Suppressor macrophage treated with lipopolysaccharide for 4 hours (primary cell): ENCODE data around the gene ZNF692.
A peak's percentile ranks its signal among the peaks of the same experiment; 100 is the strongest.
"Not testable (repeated sequence)": the region's sequence is repeated elsewhere in the genome, so short reads cannot be mapped to it uniquely, and the experiment has no call there.

ENCODE experiments used
- DNase-seq: peaks from one replicate; pipeline ENCODE4 v3.0.0-alpha.2; 2020

ZNF692 gene

DNA sequence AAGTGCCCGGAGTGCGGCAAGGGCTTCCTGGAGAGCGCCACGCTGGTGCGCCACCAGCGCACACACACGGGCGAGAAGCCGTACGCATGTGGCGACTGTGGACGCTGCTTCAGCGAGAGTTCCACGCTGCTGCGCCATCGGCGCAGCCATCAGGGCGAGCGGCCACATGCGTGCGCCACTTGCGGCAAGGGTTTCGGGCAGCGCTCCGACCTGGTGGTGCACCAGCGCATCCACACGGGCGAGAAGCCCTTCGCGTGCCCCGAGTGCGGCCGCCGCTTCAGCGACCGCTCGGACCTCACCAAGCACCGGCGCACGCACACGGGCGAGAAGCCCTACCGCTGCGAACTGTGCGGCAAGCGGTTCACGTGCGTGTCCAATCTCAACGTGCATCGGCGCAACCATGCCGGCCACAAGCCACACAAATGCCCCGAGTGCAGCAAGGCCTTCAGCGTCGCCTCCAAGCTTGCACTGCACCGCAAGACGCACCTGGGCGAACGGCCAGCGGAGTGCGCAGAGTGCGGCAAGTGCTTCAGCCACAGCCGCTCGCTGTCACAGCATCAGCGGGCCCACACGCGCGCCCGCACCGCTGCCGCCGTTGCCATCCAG lies 10.8 kb downstream of the ZNF692 start:
- no peak for DNase-seq

- no peak for DNase-seq
Measured at GRCh38 chr1:248847181-248847955, 11.5 kb downstream of the ZNF692 start.

DNA sequence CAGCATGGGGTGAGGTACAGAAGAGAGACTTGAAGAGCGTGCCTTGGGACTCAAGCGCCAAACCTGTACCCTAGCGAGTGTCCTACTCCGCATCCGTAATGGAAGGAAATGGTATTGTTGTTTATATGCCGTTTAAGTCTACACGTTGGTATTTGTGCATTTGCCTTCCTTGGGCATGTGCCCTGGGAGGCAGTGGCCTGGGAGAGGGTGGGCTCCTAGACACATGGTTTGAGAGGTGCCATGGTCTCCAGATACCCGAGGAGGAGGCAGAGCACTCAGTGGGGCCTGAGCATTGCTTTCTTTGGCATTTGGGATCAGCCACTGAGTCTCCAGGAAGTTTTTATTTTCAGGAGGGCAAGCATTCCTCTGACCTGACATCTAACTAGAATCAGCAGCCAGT lies 14.4 kb downstream of the ZNF692 start:
- DNase-seq: no peak

DNA sequence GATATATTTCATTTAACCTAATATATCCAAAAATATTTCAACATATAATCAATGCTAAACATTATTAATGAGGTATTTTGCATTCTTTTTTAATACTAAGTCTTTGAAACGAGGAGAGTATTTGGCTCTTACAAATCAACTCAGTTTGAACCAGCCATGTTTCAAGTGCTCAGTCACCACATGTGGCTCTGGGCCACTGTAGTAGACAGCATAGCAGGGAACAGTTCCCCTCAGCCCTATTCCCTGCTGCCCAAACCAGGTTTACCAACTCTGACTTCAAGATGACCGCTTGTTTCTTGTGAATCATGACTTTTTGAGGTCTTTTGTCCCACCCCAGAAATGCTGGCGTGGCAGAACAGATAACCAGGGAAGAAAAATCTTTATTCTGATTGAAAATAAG lies 15.2 kb downstream of the ZNF692 start:
- no peak for DNase-seq

GRCh38 chr1:248842781-248843331 lies 16.0 kb downstream of the ZNF692 start:
- DNase-seq: no peak

- peak; percentile 33 for DNase-seq
Measured at GRCh38 chr1:248841702-248842395, 17.0 kb downstream of the ZNF692 start.

DNA sequence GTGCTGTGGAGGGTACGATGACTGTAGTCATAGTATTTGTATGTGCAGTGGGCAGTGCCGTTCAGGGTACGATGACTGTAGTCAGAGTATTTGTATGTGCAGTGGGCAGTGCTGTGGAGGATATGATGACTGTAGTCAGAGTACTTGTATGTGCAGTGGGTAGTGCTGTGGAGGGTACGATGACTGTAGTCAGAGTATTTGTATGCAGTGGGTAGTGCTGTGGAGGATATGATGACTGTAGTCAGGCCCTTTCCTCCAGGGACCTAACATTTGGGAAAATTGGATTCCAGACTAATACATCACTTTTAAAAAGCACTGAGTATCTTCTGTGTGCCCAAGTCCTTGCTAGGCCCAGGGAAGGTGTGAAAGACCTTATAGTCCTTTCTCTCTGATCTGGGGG lies 17.9 kb downstream of the ZNF692 start:
- no peak for DNase-seq

DNA sequence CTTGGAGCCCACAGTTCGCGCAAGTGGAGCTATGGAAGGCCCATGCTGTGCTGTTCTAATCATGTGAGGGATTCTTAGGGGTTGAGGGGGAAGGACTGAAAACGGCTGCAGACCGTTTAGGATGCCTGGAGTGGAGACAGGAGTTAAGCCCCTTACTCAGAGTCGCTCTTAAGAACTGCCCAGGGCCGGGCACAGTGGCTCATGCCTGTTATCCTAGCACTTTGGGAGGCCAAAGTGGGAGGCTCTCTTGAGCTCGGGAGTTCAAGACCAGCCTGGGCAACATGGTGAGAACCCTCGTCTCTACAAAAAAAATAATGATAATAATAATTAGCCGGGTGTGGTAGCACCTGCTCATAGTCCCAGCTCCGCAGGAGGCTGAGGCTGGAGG lies 19.7 kb downstream of the ZNF692 start:
- no peak for DNase-seq

DNA sequence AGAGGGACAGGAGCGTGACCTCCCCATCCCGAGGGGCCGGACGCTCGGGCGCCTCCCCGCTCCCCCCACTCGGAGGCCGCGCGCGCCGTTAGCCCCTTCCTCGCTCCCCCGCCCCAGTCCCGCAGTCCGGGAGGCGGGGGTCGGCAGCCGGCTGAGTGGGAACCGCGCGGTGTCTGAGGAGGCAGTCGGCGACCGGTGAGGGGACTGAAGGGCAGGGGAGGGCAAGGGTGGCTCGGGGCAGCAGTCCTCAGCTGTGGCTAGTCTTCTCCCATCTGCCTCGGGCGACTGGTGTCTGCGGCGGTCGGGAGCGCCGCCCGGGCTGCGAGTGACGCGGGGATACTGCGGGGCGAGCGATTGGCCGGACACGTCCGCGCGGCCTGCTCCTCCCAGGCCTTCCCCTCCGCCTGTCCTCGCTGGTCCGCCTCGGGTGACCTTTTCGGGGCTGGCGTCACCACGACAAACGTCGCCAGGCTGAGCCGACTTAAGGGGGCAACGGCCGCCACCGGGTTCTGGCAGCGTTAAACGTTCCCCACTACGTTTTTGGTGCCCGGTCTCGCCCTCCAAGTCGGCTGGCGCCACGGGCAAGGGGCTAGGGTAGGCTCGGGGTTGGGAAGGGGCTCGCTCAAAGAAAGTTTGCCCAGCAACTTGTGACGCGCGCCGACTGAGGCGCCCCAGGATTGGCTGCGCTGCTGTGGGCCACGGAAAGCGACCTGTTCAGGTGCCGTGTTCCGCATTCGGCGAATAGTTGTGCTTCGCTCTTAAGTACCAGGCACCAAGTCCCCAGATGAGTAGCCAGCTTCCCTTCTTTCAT lies 20.3 kb downstream of the ZNF692 start:
- peak; percentile 95 for DNase-seq

DNA sequence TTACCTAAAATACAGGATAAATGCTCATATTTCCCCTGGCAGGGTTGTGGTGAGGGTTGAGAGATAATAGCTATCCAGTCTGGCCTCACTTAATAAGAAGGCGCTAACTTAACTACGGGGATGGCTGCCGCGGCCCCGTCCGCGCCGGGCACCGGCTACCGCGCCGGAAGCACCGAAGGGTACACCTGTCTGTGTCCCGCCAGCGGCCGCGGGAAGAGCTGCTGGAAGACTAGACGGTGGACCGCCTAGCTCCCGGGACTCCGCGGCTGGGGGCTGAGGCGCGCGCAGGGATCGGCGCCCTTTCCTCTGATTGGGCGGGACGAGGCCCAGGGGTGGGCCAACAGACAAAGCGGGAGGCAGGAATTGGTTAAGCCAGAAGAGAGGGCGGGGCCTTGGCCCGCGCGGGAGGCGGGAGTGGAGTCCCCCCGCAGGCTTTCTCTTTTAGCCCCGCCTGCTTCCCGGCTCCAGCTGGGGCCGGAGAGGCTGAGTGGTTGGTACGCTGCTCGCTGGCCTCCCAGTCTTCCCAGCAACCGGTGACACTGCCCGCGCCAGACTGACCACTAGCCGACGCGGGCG lies 21.0 kb downstream of the ZNF692 start, which contains the start of gene ZNF672:
TSS of gene ZNF672 (plus strand) at position 444 of the 576 bp plus-strand sequence. CDS start 9,051 bp downstream, outside the sequence.
- DNase-seq: peak; percentile 99

- DNase-seq: no peak
Measured at GRCh38 chr1:248837045-248837780, 21.7 kb downstream of the ZNF692 start.

- DNase-seq: no peak
Measured at GRCh38 chr1:248834343-248834940, 24.4 kb downstream of the ZNF692 start.

GRCh38 chr1:248831842-248832241 lies 27.0 kb downstream of the ZNF692 start:
- DNase-seq: no peak

DNA sequence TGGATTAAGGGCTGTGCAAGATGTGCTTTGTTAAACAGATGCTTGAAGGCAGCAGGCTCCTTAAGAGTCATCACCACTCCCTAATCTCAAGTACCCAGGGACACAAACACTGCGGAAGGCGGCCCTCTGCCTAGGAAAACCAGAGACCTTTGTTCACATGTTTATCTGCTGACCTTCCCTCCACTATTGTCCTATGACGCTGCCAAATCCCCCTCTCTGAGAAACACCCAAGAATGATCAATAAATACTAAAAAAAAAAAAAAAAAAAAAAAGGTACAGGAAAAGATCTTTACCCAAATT lies 28.2 kb downstream of the ZNF692 start:
- DNase-seq: not testable (repeated sequence)

- DNase-seq: peak; percentile 86
Measured at GRCh38 chr1:248828845-248829244, 30.0 kb downstream of the ZNF692 start.

GRCh38 chr1:248825909-248826760 lies 32.8 kb downstream of the ZNF692 start, which contains the start of gene SH3BP5L:
SH3BP5L (minus strand) TSS chr1:248825915; CDS start chr1:248824935, 980 bp downstream.
- peak; percentile 98 for DNase-seq

DNA sequence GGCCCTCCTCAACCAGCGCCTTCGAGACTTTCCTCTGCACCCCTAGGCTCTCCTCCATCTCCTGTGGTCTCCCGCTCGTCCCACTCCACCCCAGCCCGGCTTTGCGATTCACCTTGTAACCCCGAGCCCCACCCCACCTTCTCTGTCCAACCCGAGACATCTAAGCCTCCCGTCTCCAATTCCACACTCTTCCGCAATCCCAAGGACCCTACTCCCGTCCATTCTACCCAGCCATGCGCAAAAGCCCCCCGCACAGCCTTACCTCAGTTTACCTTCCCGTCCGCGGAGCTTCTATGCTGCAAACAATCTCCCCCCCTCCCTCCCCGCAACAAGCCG lies 33.3 kb downstream of the ZNF692 start:
- no peak for DNase-seq

GRCh38 chr1:248825136-248825535 lies 33.7 kb downstream of the ZNF692 start:
- no peak for DNase-seq

DNA sequence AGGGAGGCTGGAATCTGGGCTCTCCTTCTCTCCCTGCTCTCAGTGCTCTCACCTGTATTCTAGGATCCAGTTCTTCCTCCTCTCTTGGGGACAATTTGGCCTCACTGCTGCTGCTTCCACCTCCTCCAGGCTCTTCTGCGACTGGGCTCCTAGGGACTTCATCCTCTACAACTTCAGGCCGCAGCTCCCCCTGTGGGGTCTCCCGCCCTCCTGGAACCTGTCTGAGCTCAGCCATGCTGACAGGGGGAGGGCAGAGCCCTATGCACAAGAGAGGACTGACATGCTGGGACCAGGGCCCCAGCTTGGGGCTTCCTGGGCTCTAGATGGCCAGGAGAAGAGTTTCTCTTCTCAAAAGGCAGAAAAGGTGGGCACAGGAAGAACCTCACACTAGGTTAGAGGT lies 34.2 kb downstream of the ZNF692 start:
- DNase-seq: no peak

DNA sequence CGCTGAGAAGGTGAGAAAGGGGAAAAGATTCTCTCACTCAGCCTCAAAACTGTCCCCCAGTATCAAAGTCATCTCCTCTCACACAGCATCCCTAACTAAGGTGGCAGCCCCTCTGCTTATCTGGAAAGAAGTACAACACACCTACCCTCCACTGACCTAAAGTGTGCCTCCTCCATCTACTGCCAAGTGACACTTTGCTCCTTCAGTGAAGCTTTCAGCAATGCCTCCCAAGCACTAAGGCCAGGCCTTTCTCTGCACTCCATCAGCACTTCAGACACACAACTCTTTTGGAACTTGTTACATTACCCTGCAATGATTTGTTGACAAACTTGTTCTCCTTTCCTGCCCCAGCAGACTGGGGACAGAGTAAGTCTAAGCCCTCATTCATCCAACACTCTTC lies 34.6 kb downstream of the ZNF692 start:
- no peak for DNase-seq
